ENCODE results near the gene ANO1.

The ANO1 gene

DNA sequence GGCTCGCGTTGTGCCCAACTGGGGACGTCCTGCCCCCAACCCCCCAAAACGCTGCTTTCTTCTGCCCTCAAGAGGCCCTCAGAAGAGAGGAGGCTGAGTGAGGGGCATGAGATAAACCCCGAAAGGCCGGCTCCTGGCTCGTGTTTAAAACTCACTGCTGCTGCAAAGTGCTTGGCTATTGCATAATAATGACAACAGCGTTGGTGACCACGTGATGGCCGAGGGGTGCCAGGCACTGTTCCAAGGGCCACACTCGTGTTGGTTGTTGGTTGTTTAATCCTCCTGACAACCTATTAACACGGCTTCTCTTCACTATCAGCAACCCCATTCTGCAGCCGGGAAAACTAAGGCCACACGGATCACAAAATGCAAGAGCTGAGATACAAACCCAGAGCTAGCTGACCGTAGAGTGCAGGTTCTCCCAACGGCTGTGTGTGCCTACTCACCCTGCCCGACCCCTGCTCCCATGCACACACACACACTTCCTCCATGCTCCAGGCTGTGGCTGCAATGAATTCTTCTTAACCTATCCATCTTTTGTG, 51.0 kb downstream of the ANO1 start:
- Histone ChIP-seq H3K36me3 (ENCODE audit: control insufficient read depth, low read length) (no peaks in the 10 kb centered on the region), H4K20me1 (ENCODE audit: control insufficient read depth, insufficient read depth, low read depth, low read length) (no peaks in the 10 kb centered on the region), H3F3A (ENCODE audit: control insufficient read depth, insufficient read depth) (no peaks in the 10 kb centered on the region), H3K9me2 (replicated peaks; ENCODE audit: control insufficient read depth, low read length) (no peaks in the 10 kb centered on the region), H3K27me3 (ENCODE audit: control insufficient read depth, low read length) (no peaks in the 10 kb centered on the region), H3K79me2 (ENCODE audit: control insufficient read depth, low read length) (no peaks in the 10 kb centered on the region), H3K9me3 (ENCODE audit: control insufficient read depth, insufficient read depth, low read length) (no peaks in the 10 kb centered on the region), H3K4me1 (ENCODE audit: control insufficient read depth, low read length) (no peaks in the 10 kb centered on the region), H3K4me2 (ENCODE audit: low read length) (no peak overlapping the region), H3K4me3 (ENCODE audit: low read length) (no peak overlapping the region), H3K27ac (ENCODE audit: low read depth, low read length) (no peak overlapping the region)
- TF ChIP-seq EZH2phosphoT487 (IDR thresholded peaks at IDR 0.05; ENCODE audit: borderline replicate concordance, low read length) = no peak
- TF ChIP-seq CTCF (IDR thresholded peaks at IDR 0.05; ENCODE audit: low read depth, low read length, poor library complexity, severe bottlenecking) = no peak

GRCh38 chr11:70130636-70131035, 52.5 kb downstream of the ANO1 start:
- no peaks in the 10 kb centered on the region for H3K4me1 ChIP-seq (ENCODE audit: control insufficient read depth, low read length)
- no peaks in the 10 kb centered on the region for H3K79me2 ChIP-seq (ENCODE audit: control insufficient read depth, low read length)
- H3K36me3 ChIP-seq (ENCODE audit: control insufficient read depth, low read length) = no peaks in the 10 kb centered on the region
- H3F3A ChIP-seq (ENCODE audit: control insufficient read depth, insufficient read depth) = no peaks in the 10 kb centered on the region
- H3K9me3 ChIP-seq (ENCODE audit: control insufficient read depth, insufficient read depth, low read length) = no peaks in the 10 kb centered on the region
- H3K27me3 ChIP-seq (ENCODE audit: control insufficient read depth, low read length) = no peaks in the 10 kb centered on the region
- H3K4me2 ChIP-seq (ENCODE audit: low read length) = no peak overlapping the region
- H3K4me3 ChIP-seq (ENCODE audit: low read length) = no peak overlapping the region
- no peak overlapping the region for H3K27ac ChIP-seq (ENCODE audit: low read depth, low read length)
- H3K9me2 ChIP-seq (replicated peaks; ENCODE audit: control insufficient read depth, low read length) = no peaks in the 10 kb centered on the region
- no peaks in the 10 kb centered on the region for H4K20me1 ChIP-seq (ENCODE audit: control insufficient read depth, insufficient read depth, low read depth, low read length)
- TF ChIP-seq CTCF (IDR thresholded peaks at IDR 0.05; ENCODE audit: low read depth, low read length, poor library complexity, severe bottlenecking) = no peak
- no peak for TF ChIP-seq EZH2phosphoT487 (IDR thresholded peaks at IDR 0.05; ENCODE audit: borderline replicate concordance, low read length)

GRCh38 chr11:70131606-70132190, 53.6 kb downstream of the ANO1 start:
- H3K4me2 ChIP-seq (ENCODE audit: low read length) = no peak overlapping the region
- no peaks in the 10 kb centered on the region for H3K9me3 ChIP-seq (ENCODE audit: control insufficient read depth, insufficient read depth, low read length)
- no peaks in the 10 kb centered on the region for H4K20me1 ChIP-seq (ENCODE audit: control insufficient read depth, insufficient read depth, low read depth, low read length)
- no peak overlapping the region for H3K4me3 ChIP-seq (ENCODE audit: low read length)
- no peak overlapping the region for H3K27ac ChIP-seq (ENCODE audit: low read depth, low read length)
- H3K36me3 ChIP-seq (ENCODE audit: control insufficient read depth, low read length) = no peaks in the 10 kb centered on the region
- no peaks in the 10 kb centered on the region for H3F3A ChIP-seq (ENCODE audit: control insufficient read depth, insufficient read depth)
- H3K9me2 ChIP-seq (replicated peaks; ENCODE audit: control insufficient read depth, low read length) = no peaks in the 10 kb centered on the region
- H3K27me3 ChIP-seq (ENCODE audit: control insufficient read depth, low read length) = no peaks in the 10 kb centered on the region
- no peaks in the 10 kb centered on the region for H3K79me2 ChIP-seq (ENCODE audit: control insufficient read depth, low read length)
- H3K4me1 ChIP-seq (ENCODE audit: control insufficient read depth, low read length) = no peaks in the 10 kb centered on the region
- TF ChIP-seq CTCF (IDR thresholded peaks at IDR 0.05; ENCODE audit: low read depth, low read length, poor library complexity, severe bottlenecking) (no peak), EZH2phosphoT487 (IDR thresholded peaks at IDR 0.05; ENCODE audit: borderline replicate concordance, low read length) (no peak)
